ENCODE data around the gene FBXO34.

FBXO34 gene

GRCh38 chr14:55348766-55349453, 77.7 kb downstream of the FBXO34 start:
- no peak for DNase-seq

GRCh38 chr14:55349565-55349964, 78.3 kb downstream of the FBXO34 start:
- DNase-seq = no peak

GRCh38 chr14:55350461-55350860, 79.2 kb downstream of the FBXO34 start:
- no peak for DNase-seq

- DNase-seq = no peak
Observed at GRCh38 chr14:55351111-55351510, 79.9 kb downstream of the FBXO34 start.

- no peak for DNase-seq
Observed at GRCh38 chr14:55352201-55352600, 81.0 kb downstream of the FBXO34 start.

- no peak for DNase-seq
Observed at GRCh38 chr14:55353686-55354467, 82.7 kb downstream of the FBXO34 start.

- DNase-seq = peak; percentile 80
Observed at GRCh38 chr14:55354500-55354899, 83.3 kb downstream of the FBXO34 start.

- no peak for DNase-seq
Observed at GRCh38 chr14:55355922-55356321, 84.7 kb downstream of the FBXO34 start.

- DNase-seq = no peak
Observed at GRCh38 chr14:55356913-55357312, 85.7 kb downstream of the FBXO34 start.

GRCh38 chr14:55359307-55359706, 88.1 kb downstream of the FBXO34 start:
- DNase-seq = no peak

GRCh38 chr14:55361190-55361589, 90.0 kb downstream of the FBXO34 start:
- no peak for DNase-seq

GRCh38 chr14:55366271-55366670, 95.0 kb downstream of the FBXO34 start:
- no peak for DNase-seq

GRCh38 chr14:55370883-55371455, 99.7 kb downstream of the FBXO34 start:
- DNase-seq = peak; percentile 98

GRCh38 chr14:55372423-55372822, 101.2 kb downstream of the FBXO34 start:
- DNase-seq = no peak

- peak; percentile 54 for DNase-seq
Observed at GRCh38 chr14:55372825-55373224, 101.6 kb downstream of the FBXO34 start.

GRCh38 chr14:55373784-55374705, 102.8 kb downstream of the FBXO34 start:
- DNase-seq = peak; percentile 50

- DNase-seq = no peak
Observed at GRCh38 chr14:55374771-55375170, 103.5 kb downstream of the FBXO34 start.

GRCh38 chr14:55377236-55377635, 106.0 kb downstream of the FBXO34 start:
- no peak for DNase-seq

GRCh38 chr14:55381040-55381439, 109.8 kb downstream of the FBXO34 start:
- no peak for DNase-seq

GRCh38 chr14:55381561-55381960, 110.3 kb downstream of the FBXO34 start:
- DNase-seq = no peak

- DNase-seq = peak; percentile 50
Observed at GRCh38 chr14:55382483-55382882, 111.3 kb downstream of the FBXO34 start.

- DNase-seq = peak; percentile 25
Observed at GRCh38 chr14:55383056-55383466, 111.8 kb downstream of the FBXO34 start.

Data from hematopoietic multipotent progenitor cell treated with erythropoietin and hydrocortisone succinate and interleukin-3 and kit ligand, for 8 days (in vitro differentiated cells).